ENCODE measurements around the gene TRAPPC5. TPM values are rescaled to one million over a fixed set of nuclear protein-coding genes. Genes with fewer than 3 reads are reported as not detected.

Gene TRAPPC5
- total RNA-seq, 1 experiment from 2014 or later, result 62.3 TPM

GRCh38 chr19:7730286-7731217 is 49.9 kb downstream of the TRAPPC5 start:
- DNase-seq (ENCODE audit: low read depth), result no peak

GRCh38 chr19:7731218-7731595 is 50.6 kb downstream of the TRAPPC5 start:
- DNase-seq (ENCODE audit: low read depth), result no peak

GRCh38 chr19:7731615-7732014 is 51.0 kb downstream of the TRAPPC5 start:
- no peak for DNase-seq (ENCODE audit: low read depth)

GRCh38 chr19:7732045-7732444 is 51.4 kb downstream of the TRAPPC5 start, which contains the start of gene CLEC4G:
TSS of gene CLEC4G (minus strand) at chr19:7732110. CDS start at chr19:7732102, 8 bp downstream.
- no peak for DNase-seq (ENCODE audit: low read depth)

- no peak for DNase-seq (ENCODE audit: low read depth)
These were observed 52.7 kb downstream of the TRAPPC5 start for GRCh38 chr19:7733376-7733775.

GRCh38 chr19:7734220-7735203 is 53.9 kb downstream of the TRAPPC5 start:
- DNase-seq (ENCODE audit: low read depth), result no peak

- no peak for DNase-seq (ENCODE audit: low read depth)
These were observed 55.5 kb downstream of the TRAPPC5 start for GRCh38 chr19:7736148-7736547.

- DNase-seq (ENCODE audit: low read depth), result no peak
These were observed 56.6 kb downstream of the TRAPPC5 start for GRCh38 chr19:7737215-7737614.

Other genes with a start within 250 kb of the TRAPPC5 start
- not detected in 2 replicates for gene PEX11G, start 191.8 kb upstream of the TRAPPC5 start, total RNA-seq (2014; rRNA removed; shearing (Covaris generic))
- 25.2 and 29.8 TPM in 2 replicates for gene ZNF358, start 164.7 kb upstream of the TRAPPC5 start, total RNA-seq (2014; rRNA removed; shearing (Covaris generic))
- 5.1 and 5.2 TPM in 2 replicates for gene MCOLN1, start 158.2 kb upstream of the TRAPPC5 start, total RNA-seq (2014; rRNA removed; shearing (Covaris generic))
- gene PNPLA6, start 145.1 kb upstream of the TRAPPC5 start, total RNA-seq (2014; rRNA removed; shearing (Covaris generic)), result 51.1 and 55.4 TPM in 2 replicates
- gene CAMSAP3, start 85.0 kb upstream of the TRAPPC5 start, total RNA-seq (2014; rRNA removed; shearing (Covaris generic)), result not detected in 2 replicates
- 58.0 and 68.8 TPM in 2 replicates for gene XAB2, start 51.3 kb upstream of the TRAPPC5 start, total RNA-seq (2014; rRNA removed; shearing (Covaris generic))
- 18.5 and 52.8 TPM in 2 replicates for gene PET100, start 51.0 kb upstream of the TRAPPC5 start, total RNA-seq (2014; rRNA removed; shearing (Covaris generic))
- gene PCP2, start 47.1 kb upstream of the TRAPPC5 start, total RNA-seq (2014; rRNA removed; shearing (Covaris generic)), result not detected in 2 replicates
- 1.1 TPM in 1 of 2 replicates, not detected in the other for gene STXBP2, start 43.7 kb upstream of the TRAPPC5 start, total RNA-seq (2014; rRNA removed; shearing (Covaris generic))
- not detected in 2 replicates for gene RETN, start 11.8 kb upstream of the TRAPPC5 start, total RNA-seq (2014; rRNA removed; shearing (Covaris generic))
- gene MCEMP1, start 3.7 kb upstream of the TRAPPC5 start, total RNA-seq (2014; rRNA removed; shearing (Covaris generic)), result not detected in 2 replicates
- not detected in 2 replicates for gene FCER2, start 21.3 kb downstream of the TRAPPC5 start, total RNA-seq (2014; rRNA removed; shearing (Covaris generic))
- gene CLEC4G, start 51.3 kb downstream of the TRAPPC5 start, total RNA-seq (2014; rRNA removed; shearing (Covaris generic)), result not detected in 2 replicates
- gene CD209, start 66.7 kb downstream of the TRAPPC5 start, total RNA-seq (2014; rRNA removed; shearing (Covaris generic)), result not detected in 2 replicates
- gene CLEC4M, start 82.4 kb downstream of the TRAPPC5 start, total RNA-seq (2014; rRNA removed; shearing (Covaris generic)), result not detected in 2 replicates
- gene EVI5L, start 149.4 kb downstream of the TRAPPC5 start, total RNA-seq (2014; rRNA removed; shearing (Covaris generic)), result 1.3 and 3.2 TPM in 2 replicates
- gene PRR36, start 193.6 kb downstream of the TRAPPC5 start, total RNA-seq (2014; rRNA removed; shearing (Covaris generic)), result 0.02 TPM in 1 of 2 replicates, not detected in the other
- gene LRRC8E, start 207.7 kb downstream of the TRAPPC5 start, total RNA-seq (2014; rRNA removed; shearing (Covaris generic)), result 11.7 and 14.2 TPM in 2 replicates
- gene MAP2K7, start 223.0 kb downstream of the TRAPPC5 start, total RNA-seq (2014; rRNA removed; shearing (Covaris generic)), result 16.9 and 22.0 TPM in 2 replicates
- 0.70 and 2.2 TPM in 2 replicates for gene TGFBR3L, start 234.0 kb downstream of the TRAPPC5 start, total RNA-seq (2014; rRNA removed; shearing (Covaris generic))
- gene SNAPC2, start 239.5 kb downstream of the TRAPPC5 start, total RNA-seq (2014; rRNA removed; shearing (Covaris generic)), result 33.3 and 42.4 TPM in 2 replicates
- 3.1 and 7.0 TPM in 2 replicates for gene CTXN1, start 245.3 kb downstream of the TRAPPC5 start, total RNA-seq (2014; rRNA removed; shearing (Covaris generic))

All from HT1080 (cell line).